Measurements from ENCODE around the gene PGM2L1. TPM values are rescaled to one million over a fixed set of nuclear protein-coding genes. Genes with fewer than 3 reads are reported as not detected.

The PGM2L1 gene
- total and polyA plus RNA-seq, 4 donors, result 0.33 to 8.2 (median 1.2) TPM

DNA sequence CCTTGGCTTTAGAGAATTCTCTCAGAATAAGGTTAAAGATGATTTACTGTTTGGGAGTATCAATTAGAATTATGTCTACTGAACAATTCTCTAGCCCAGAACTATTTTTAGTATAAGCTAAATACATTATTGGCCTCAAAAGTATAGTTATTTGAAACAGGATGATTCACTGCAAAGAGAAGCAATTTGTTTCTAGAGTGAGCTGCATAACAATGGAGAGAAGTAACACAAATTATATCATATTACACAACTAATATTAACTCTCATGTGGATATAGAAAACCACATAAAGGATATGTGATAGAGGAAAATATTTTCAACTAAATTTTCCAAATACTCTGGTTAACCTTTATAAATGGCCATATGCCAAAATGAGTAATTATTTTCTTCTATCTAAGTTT, 24.9 kb downstream of the PGM2L1 start:
- Histone ChIP-seq H3K36me3 (ENCODE audit: control insufficient read depth in 4 of 4, insufficient read depth in 3 of 4, low read depth in 1 of 4, low read length in 3 of 4) (no peaks in the 10 kb centered on the region), H3K4me1 (ENCODE audit: control insufficient read depth in 4 of 4, insufficient read depth in 4 of 4, low read length in 3 of 4) (no peaks in the 10 kb centered on the region), H3K9me3 (ENCODE audit: control insufficient read depth in 4 of 4, low read length in 3 of 4) (no peaks in the 10 kb centered on the region), H3K4me3 (ENCODE audit: low read depth in 1 of 3, low read length in 3 of 3) (no peak overlapping the region), H3K27ac (ENCODE audit: low read depth in 1 of 2, low read length in 2 of 2) (no peak overlapping the region), H3K27me3 (ENCODE audit: control insufficient read depth in 4 of 4, insufficient read depth in 4 of 4, low read length in 3 of 4) (no peaks in the 10 kb centered on the region), H3K9ac (ENCODE audit: low read depth in 1 of 2, low read length in 2 of 2) (no peak overlapping the region)
- TF ChIP-seq TAF1 (conservative IDR thresholded peaks at IDR 0.05), result no peak
- no peak for TF ChIP-seq EGR1 (IDR thresholded peaks at IDR 0.05; ENCODE audit: low read depth in 2 of 2)
- DNase-seq (ENCODE audit: low spot score), result no peak

GRCh38 chr11:74371269-74372052, 26.8 kb downstream of the PGM2L1 start:
- Histone ChIP-seq H3K9ac (ENCODE audit: low read depth in 1 of 2, low read length in 2 of 2) (no peak overlapping the region), H3K27ac (ENCODE audit: low read depth in 1 of 2, low read length in 2 of 2) (no peak overlapping the region), H3K4me1 (ENCODE audit: control insufficient read depth in 4 of 4, insufficient read depth in 4 of 4, low read length in 3 of 4) (no peaks in the 10 kb centered on the region), H3K36me3 (ENCODE audit: control insufficient read depth in 4 of 4, insufficient read depth in 3 of 4, low read depth in 1 of 4, low read length in 3 of 4) (peaks cover 0 to 2% (median under 1%) of the 10 kb centered on the region in 4 donors), H3K9me3 (ENCODE audit: control insufficient read depth in 4 of 4, low read length in 3 of 4) (no peaks in the 10 kb centered on the region), H3K27me3 (ENCODE audit: control insufficient read depth in 4 of 4, insufficient read depth in 4 of 4, low read length in 3 of 4) (no peaks in the 10 kb centered on the region), H3K4me3 (ENCODE audit: low read depth in 1 of 3, low read length in 3 of 3) (no peak overlapping the region)
- DNase-seq (ENCODE audit: low spot score), result no peak
- 87% methylated on average over 3 of the region's 3 CpGs for WGBS
- TF ChIP-seq SP1 (IDR thresholded peaks at IDR 0.05) (no peak), HNF4A (conservative IDR thresholded peaks at IDR 0.05) (no peak), EGR1 (IDR thresholded peaks at IDR 0.05; ENCODE audit: low read depth in 2 of 2) (no peak)

GRCh38 chr11:74370123-74370522, 28.1 kb downstream of the PGM2L1 start:
- Histone ChIP-seq H3K27me3 (ENCODE audit: control insufficient read depth in 4 of 4, insufficient read depth in 4 of 4, low read length in 3 of 4) (no peaks in the 10 kb centered on the region), H3K4me1 (ENCODE audit: control insufficient read depth in 4 of 4, insufficient read depth in 4 of 4, low read length in 3 of 4) (no peaks in the 10 kb centered on the region), H3K9me3 (ENCODE audit: control insufficient read depth in 4 of 4, low read length in 3 of 4) (no peaks in the 10 kb centered on the region), H3K4me3 (ENCODE audit: low read depth in 1 of 3, low read length in 3 of 3) (no peak overlapping the region), H3K36me3 (ENCODE audit: control insufficient read depth in 4 of 4, insufficient read depth in 3 of 4, low read depth in 1 of 4, low read length in 3 of 4) (peaks cover 0 to 2% (median under 1%) of the 10 kb centered on the region in 4 donors), H3K9ac (ENCODE audit: low read depth in 1 of 2, low read length in 2 of 2) (no peak overlapping the region), H3K27ac (ENCODE audit: low read depth in 1 of 2, low read length in 2 of 2) (no peak overlapping the region)
- DNase-seq (ENCODE audit: low spot score), result no peak
- no peak for TF ChIP-seq HNF4G (IDR thresholded peaks at IDR 0.05)
- TF ChIP-seq MAX (IDR thresholded peaks at IDR 0.05), result no peak
- TF ChIP-seq JUND (IDR thresholded peaks at IDR 0.05), result no peak
- TF ChIP-seq NR2F2 (IDR thresholded peaks at IDR 0.05), result no peak
- TF ChIP-seq RXRA (IDR thresholded peaks at IDR 0.05), result no peak
- TF ChIP-seq EGR1 (IDR thresholded peaks at IDR 0.05; ENCODE audit: low read depth in 2 of 2), result no peak
- TF ChIP-seq, protein P1, sequence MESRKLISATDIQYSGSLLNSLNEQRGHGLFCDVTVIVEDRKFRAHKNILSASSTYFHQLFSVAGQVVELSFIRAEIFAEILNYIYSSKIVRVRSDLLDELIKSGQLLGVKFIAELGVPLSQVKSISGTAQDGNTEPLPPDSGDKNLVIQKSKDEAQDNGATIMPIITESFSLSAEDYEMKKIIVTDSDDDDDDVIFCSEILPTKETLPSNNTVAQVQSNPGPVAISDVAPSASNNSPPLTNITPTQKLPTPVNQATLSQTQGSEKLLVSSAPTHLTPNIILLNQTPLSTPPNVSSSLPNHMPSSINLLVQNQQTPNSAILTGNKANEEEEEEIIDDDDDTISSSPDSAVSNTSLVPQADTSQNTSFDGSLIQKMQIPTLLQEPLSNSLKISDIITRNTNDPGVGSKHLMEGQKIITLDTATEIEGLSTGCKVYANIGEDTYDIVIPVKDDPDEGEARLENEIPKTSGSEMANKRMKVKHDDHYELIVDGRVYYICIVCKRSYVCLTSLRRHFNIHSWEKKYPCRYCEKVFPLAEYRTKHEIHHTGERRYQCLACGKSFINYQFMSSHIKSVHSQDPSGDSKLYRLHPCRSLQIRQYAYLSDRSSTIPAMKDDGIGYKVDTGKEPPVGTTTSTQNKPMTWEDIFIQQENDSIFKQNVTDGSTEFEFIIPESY (IDR thresholded peaks at IDR 0.05), result no peak
- no peak for TF ChIP-seq SP1 (IDR thresholded peaks at IDR 0.05)
- TF ChIP-seq, protein P2, sequence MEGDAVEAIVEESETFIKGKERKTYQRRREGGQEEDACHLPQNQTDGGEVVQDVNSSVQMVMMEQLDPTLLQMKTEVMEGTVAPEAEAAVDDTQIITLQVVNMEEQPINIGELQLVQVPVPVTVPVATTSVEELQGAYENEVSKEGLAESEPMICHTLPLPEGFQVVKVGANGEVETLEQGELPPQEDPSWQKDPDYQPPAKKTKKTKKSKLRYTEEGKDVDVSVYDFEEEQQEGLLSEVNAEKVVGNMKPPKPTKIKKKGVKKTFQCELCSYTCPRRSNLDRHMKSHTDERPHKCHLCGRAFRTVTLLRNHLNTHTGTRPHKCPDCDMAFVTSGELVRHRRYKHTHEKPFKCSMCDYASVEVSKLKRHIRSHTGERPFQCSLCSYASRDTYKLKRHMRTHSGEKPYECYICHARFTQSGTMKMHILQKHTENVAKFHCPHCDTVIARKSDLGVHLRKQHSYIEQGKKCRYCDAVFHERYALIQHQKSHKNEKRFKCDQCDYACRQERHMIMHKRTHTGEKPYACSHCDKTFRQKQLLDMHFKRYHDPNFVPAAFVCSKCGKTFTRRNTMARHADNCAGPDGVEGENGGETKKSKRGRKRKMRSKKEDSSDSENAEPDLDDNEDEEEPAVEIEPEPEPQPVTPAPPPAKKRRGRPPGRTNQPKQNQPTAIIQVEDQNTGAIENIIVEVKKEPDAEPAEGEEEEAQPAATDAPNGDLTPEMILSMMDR (IDR thresholded peaks at IDR 0.05; ENCODE audit: low read depth, low read length, missing input control), result no peak
- no peak for TF ChIP-seq FOXA2 (IDR thresholded peaks at IDR 0.05)
- WGBS, result 90% methylated on average over 2 of the region's 2 CpGs

Data from liver (tissue), 9 donors.